Nephron (organoid): ENCODE results near the gene TMEM52.

Experiments used
- H3K27ac Mint-ChIP-seq, 3 experiments: 2 replicates each; pipeline ENCODE4 v1.8.0; 2020; ENCODE audit warnings: mixed read lengths in 3 of 3, mild to moderate bottlenecking in 2 of 3, moderate library complexity in 1 of 3
- H3K27me3 Mint-ChIP-seq: 2 replicates; pipeline ENCODE4 v1.8.0; 2021; ENCODE audit warnings: low read depth, mild to moderate bottlenecking, moderate library complexity, mixed read lengths
- H3K36me3 Mint-ChIP-seq: 2 replicates; pipeline ENCODE4 v1.8.0; 2020; ENCODE audit warnings: low read depth, mixed read lengths
- H3K4me1 Mint-ChIP-seq: 2 replicates; pipeline ENCODE4 v1.8.0; 2020; ENCODE audit warnings: mixed read lengths
- H3K4me3 Mint-ChIP-seq, 3 experiments: 2 replicates each; pipeline ENCODE4 v1.8.0; 2020; ENCODE audit warnings: mild to moderate bottlenecking in 3 of 3, mixed read lengths in 3 of 3, moderate library complexity in 2 of 3
- H3K9me3 Mint-ChIP-seq: 2 replicates; pipeline ENCODE4 v1.8.0; 2020; ENCODE audit warnings: mixed read lengths
- CTCF ChIP-seq, 3 experiments: fragments of 200-600 bp; sonication (generic); IDR thresholded peaks; one replicate each; pipeline ENCODE4 v1.5.0; 2021; ENCODE audit warnings: antibody characterized with exemption in 3 of 3; ENCODE audit not compliant: unreplicated experiment in 3 of 3

The TMEM52 gene

GRCh38 chr1:1915911-1916840, 2.9 kb downstream of the TMEM52 start:
- Mint-ChIP-seq H3K27me3 (peaks cover 13% of the 10 kb centered on the region), H3K27ac (no peak overlapping the region), H3K9me3 (no peaks in the 10 kb centered on the region), H3K4me3 (peak overlapping the region in 1 of 3 experiments; percentile 50), H3K4me1 (peaks cover 22% of the 10 kb centered on the region), H3K36me3 (no peaks in the 10 kb centered on the region)
- no peak for TF ChIP-seq CTCF (IDR thresholded peaks at IDR 0.05; ENCODE audit: unreplicated experiment in 3 of 3)

GRCh38 chr1:1914971-1915692, 3.9 kb downstream of the TMEM52 start, which contains the start of gene CALML6:
TSS of gene CALML6 (plus strand) at chr1:1915260. CDS start at chr1:1915281, 21 bp downstream.
- H3K36me3 Mint-ChIP-seq: no peaks in the 10 kb centered on the region
- H3K4me3 Mint-ChIP-seq: peak within 1 kb of the TSS in 1 of 3 experiments; percentile 63
- TF ChIP-seq CTCF (IDR thresholded peaks at IDR 0.05; ENCODE audit: unreplicated experiment in 3 of 3): no peak
- H3K4me1 Mint-ChIP-seq: peaks cover 26% of the 10 kb centered on the region
- no peaks in the 10 kb centered on the region for H3K9me3 Mint-ChIP-seq
- no peak within 1 kb of the TSS for H3K27ac Mint-ChIP-seq
- H3K27me3 Mint-ChIP-seq: peaks cover 13% of the 10 kb centered on the region

GRCh38 chr1:1914101-1914970, 4.7 kb downstream of the TMEM52 start:
- H3K4me3 Mint-ChIP-seq: peak overlapping the region in 1 of 3 experiments; percentile 17
- peaks cover 29% of the 10 kb centered on the region for H3K4me1 Mint-ChIP-seq
- H3K36me3 Mint-ChIP-seq: no peaks in the 10 kb centered on the region
- H3K27me3 Mint-ChIP-seq: peaks cover 14% of the 10 kb centered on the region
- TF ChIP-seq CTCF (IDR thresholded peaks at IDR 0.05; ENCODE audit: unreplicated experiment in 3 of 3): no peak
- peak overlapping the region in 2 of 3 experiments; percentile 3 to 38 for H3K27ac Mint-ChIP-seq
- no peaks in the 10 kb centered on the region for H3K9me3 Mint-ChIP-seq

GRCh38 chr1:1911350-1912041, 7.6 kb downstream of the TMEM52 start:
- Mint-ChIP-seq H3K27ac (no peak overlapping the region), H3K27me3 (peaks cover 14% of the 10 kb centered on the region), H3K4me3 (peak overlapping the region; percentile 46 to 66 (median 54)), H3K36me3 (no peaks in the 10 kb centered on the region), H3K9me3 (no peaks in the 10 kb centered on the region), H3K4me1 (peaks cover 23% of the 10 kb centered on the region)
- no peak for TF ChIP-seq CTCF (IDR thresholded peaks at IDR 0.05; ENCODE audit: unreplicated experiment in 3 of 3)

- H3K4me3 Mint-ChIP-seq: peak overlapping the region; percentile 79 to 87 (median 86)
- no peak for TF ChIP-seq CTCF (IDR thresholded peaks at IDR 0.05; ENCODE audit: unreplicated experiment in 3 of 3)
- H3K27ac Mint-ChIP-seq: no peak overlapping the region
Observed at GRCh38 chr1:1910651-1911331, 8.3 kb downstream of the TMEM52 start.

More at GRCh38 chr1:1910651-1911331, 8.3 kb downstream of the TMEM52 start:
- Mint-ChIP-seq H3K36me3 (no peaks in the 10 kb centered on the region), H3K4me1 (peaks cover 24% of the 10 kb centered on the region), H3K27me3 (peaks cover 10% of the 10 kb centered on the region), H3K9me3 (no peaks in the 10 kb centered on the region)
